Ectodermal cell (in vitro differentiated cells): ENCODE data around the gene TSPO.

Experiments
- H3K27ac ChIP-seq: 2 replicates; pipeline ENCODE4 v1.7.0; 2013; ENCODE audit warnings: mild to moderate bottlenecking, low read depth, low read length; ENCODE audit not compliant: insufficient read depth, poor library complexity, severe bottlenecking
- H3K27me3 ChIP-seq: 2 replicates; pipeline ENCODE4 v1.7.0; 2013; ENCODE audit warnings: mild to moderate bottlenecking, low read length; ENCODE audit not compliant: insufficient read depth, control insufficient read depth, poor library complexity, severe bottlenecking
- H3K36me3 ChIP-seq: one replicate; pipeline ENCODE4 v1.7.0; 2013; ENCODE audit warnings: low read length; ENCODE audit not compliant: control insufficient read depth, insufficient read depth
- H3K4me1 ChIP-seq: one replicate; pipeline ENCODE4 v1.7.0; 2013; ENCODE audit warnings: low read length; ENCODE audit not compliant: control insufficient read depth, insufficient read depth
- H3K4me3 ChIP-seq: 2 replicates; pipeline ENCODE4 v1.7.0; 2013; ENCODE audit warnings: low read depth, low read length, control low read depth; ENCODE audit not compliant: insufficient read depth
- H3K9me3 ChIP-seq: 2 replicates; pipeline ENCODE4 v1.7.0; 2013; ENCODE audit warnings: mild to moderate bottlenecking, low read length, moderate library complexity; ENCODE audit not compliant: control insufficient read depth
- WGBS, 2 experiments: methylation state at CpG; one replicate each; pipeline ENCODE4 v1.1.7; 2013; ENCODE audit warnings: missing lambda C conversion rate in 2 of 2; 5-methylcytosine and 5-hydroxymethylcytosine counted together

TSPO gene

DNA sequence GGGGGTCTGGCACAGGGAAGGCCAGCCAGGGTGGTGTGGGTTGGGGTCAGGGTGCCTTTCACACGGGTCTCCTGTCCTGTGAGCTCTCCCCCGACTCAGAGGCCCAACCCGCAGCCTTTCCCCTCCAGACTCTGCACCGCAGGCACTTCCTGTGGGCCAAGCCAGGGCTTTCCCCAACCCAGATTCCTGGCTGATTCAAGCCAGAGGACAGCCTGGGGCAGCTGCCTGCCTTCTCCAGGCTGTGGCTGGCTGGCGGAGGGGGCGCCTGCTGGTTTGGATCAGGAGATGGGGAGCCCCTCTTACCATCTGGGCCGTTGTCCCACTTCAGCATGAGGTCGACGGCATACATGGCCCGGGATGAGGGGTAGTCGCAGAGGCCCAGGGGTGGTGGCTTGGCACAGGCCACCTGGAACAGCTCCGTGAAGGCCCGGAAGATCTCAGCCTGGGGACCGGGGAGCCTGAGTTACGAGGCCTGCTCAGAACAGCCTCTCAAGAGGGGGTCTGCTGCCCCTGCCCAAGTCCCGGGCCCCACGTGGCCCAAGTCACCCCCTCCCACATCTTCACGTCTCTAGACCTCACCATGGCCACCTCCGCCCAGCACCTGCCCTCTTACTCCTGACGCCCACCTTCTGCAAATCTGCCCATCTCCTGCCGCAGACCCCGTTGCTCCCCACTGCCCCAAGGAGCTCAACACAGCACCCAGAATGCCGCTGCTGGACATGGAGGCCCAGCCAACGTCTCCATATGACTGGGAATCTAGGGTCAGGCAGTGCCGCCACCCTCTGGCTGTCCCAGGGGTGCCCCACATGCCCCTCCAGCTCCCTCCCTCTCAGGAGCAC, 17.3 kb downstream of the TSPO start:
- H3K4me1 ChIP-seq, result no peaks in the 10 kb centered on the region
- no peak overlapping the region for H3K4me3 ChIP-seq
- H3K27me3 ChIP-seq, result no peaks in the 10 kb centered on the region
- H3K36me3 ChIP-seq, result peaks cover 11% of the 10 kb centered on the region
- 95% methylated on average over 25 of the region's 25 CpGs for WGBS, 2 experiments
- no peak overlapping the region for H3K27ac ChIP-seq
- no peaks in the 10 kb centered on the region for H3K9me3 ChIP-seq

DNA sequence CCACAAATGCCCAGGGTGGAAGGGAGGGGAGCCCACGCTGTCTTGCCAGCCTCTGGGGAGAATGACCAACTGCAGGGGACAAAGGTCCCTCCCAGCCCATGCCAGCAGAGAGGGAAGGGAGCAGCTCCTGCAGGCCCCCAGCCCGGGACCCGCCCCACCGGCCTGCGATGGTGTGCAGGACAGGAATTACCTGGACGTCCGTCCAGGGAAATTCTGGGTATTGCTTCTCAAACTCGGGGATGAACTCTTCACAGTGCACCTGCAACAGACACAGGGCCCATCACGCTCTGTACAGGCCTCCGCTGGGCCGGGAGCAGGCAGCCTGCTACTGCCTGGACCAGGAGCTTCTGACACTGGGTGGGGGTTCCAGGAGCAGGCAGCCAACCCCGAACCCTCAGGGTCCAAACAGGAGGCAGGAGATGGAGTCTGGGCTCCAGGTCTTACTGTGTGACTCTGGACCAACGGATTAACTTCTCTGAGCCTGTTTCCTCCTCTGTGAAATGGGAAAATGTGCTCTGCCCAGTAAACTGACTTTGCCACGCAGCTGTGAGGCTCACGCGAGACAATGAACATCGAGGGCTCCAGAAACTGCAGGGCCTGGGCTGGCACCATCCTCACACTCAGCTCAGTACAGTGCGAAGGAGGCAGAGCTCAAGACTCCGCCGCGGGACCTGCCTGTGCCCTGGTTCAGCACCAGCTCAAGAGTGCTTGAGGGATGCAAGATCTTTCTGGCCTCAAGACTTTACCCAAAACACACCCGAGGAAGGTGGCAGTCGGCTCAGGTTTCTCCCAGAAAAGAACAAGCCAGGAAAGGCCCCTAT, 18.2 kb downstream of the TSPO start:
- no peak overlapping the region for H3K27ac ChIP-seq
- H3K27me3 ChIP-seq, result no peaks in the 10 kb centered on the region
- 92 to 93% methylated on average over 23 of the region's 23 CpGs for WGBS, 2 experiments

DNA sequence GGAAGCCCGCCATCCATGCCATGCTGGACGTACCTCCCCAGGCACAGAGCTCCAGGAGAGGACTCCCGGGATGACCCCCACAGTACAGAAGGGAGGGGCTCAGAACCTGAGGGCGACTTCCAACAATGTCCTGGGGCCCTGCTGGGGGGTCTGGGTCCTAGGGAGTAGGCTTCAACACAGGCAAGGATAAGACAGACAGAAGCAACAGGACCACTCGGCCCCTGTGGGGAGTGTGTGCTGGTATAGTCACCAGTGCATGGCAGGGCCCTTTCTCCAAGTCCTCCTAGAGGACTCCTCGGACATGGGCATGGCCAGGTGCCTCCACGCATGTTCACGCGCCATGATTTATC, 18.7 kb downstream of the TSPO start:
- H3K27ac ChIP-seq, result no peak overlapping the region
- H3K36me3 ChIP-seq, result peaks cover 24% of the 10 kb centered on the region
- 90 to 94% methylated on average over 9 of the region's 9 CpGs for WGBS, 2 experiments
- H3K27me3 ChIP-seq, result no peaks in the 10 kb centered on the region
- H3K9me3 ChIP-seq, result no peaks in the 10 kb centered on the region
- no peaks in the 10 kb centered on the region for H3K4me1 ChIP-seq
- H3K4me3 ChIP-seq, result no peak overlapping the region

More for the DNA sequence above, 18.2 kb downstream of the TSPO start:
- no peaks in the 10 kb centered on the region for H3K9me3 ChIP-seq
- peaks cover 19% of the 10 kb centered on the region for H3K36me3 ChIP-seq
- no peak overlapping the region for H3K4me3 ChIP-seq
- no peaks in the 10 kb centered on the region for H3K4me1 ChIP-seq

- H3K36me3 ChIP-seq, result peaks cover 25% of the 10 kb centered on the region
- 90 to 91% methylated on average over 14 of the region's 14 CpGs for WGBS, 2 experiments
- no peaks in the 10 kb centered on the region for H3K27me3 ChIP-seq
- H3K4me1 ChIP-seq, result no peaks in the 10 kb centered on the region
- H3K4me3 ChIP-seq, result no peak overlapping the region
- H3K27ac ChIP-seq, result no peak overlapping the region
- no peaks in the 10 kb centered on the region for H3K9me3 ChIP-seq
These were observed 19.7 kb downstream of the TSPO start for GRCh38 chr22:43171019-43171491.

- Histone ChIP-seq H3K4me3 (no peak overlapping the region), H3K27ac (no peak overlapping the region), H3K9me3 (no peaks in the 10 kb centered on the region), H3K4me1 (no peaks in the 10 kb centered on the region), H3K36me3 (peaks cover 25% of the 10 kb centered on the region), H3K27me3 (no peaks in the 10 kb centered on the region)
- WGBS, 2 experiments, result 95 to 96% methylated on average over 12 of the region's 12 CpGs
These were observed 20.2 kb downstream of the TSPO start for GRCh38 chr22:43171607-43172006.

GRCh38 chr22:43172191-43172590, 20.8 kb downstream of the TSPO start:
- Histone ChIP-seq H3K27me3 (no peaks in the 10 kb centered on the region), H3K36me3 (peaks cover 25% of the 10 kb centered on the region), H3K4me3 (no peak overlapping the region), H3K9me3 (no peaks in the 10 kb centered on the region), H3K27ac (no peak overlapping the region), H3K4me1 (no peaks in the 10 kb centered on the region)
- WGBS, 2 experiments, result 96% methylated on average over 19 of the region's 19 CpGs

DNA sequence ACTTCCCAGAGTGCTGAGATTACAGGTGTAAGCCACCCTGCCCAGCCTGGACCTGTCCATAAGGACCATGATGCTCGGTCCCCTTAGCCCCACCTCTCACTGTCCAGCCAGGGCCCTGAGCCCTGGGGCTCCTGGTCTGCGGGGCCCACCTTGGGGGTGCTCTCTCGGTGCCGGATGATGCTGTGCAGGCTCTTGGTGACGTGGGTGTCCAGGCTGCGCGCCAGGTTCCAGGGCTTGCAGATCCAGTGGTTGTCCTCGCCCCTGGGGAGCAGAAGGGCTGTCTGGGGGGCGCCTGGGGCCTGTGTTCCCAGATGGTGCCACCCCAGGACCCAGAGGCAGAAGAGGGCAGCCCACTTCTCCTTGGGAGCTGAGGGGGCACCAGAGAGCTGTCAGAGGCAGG, 22.2 kb downstream of the TSPO start:
- Histone ChIP-seq H3K36me3 (peaks cover 27% of the 10 kb centered on the region), H3K4me3 (no peak overlapping the region), H3K4me1 (no peaks in the 10 kb centered on the region), H3K27ac (no peak overlapping the region), H3K27me3 (no peaks in the 10 kb centered on the region), H3K9me3 (no peaks in the 10 kb centered on the region)
- 94 to 98% methylated on average over 9 of the region's 9 CpGs for WGBS, 2 experiments

GRCh38 chr22:43173976-43174720, 22.8 kb downstream of the TSPO start:
- Histone ChIP-seq H3K27ac (no peak overlapping the region), H3K4me1 (no peaks in the 10 kb centered on the region), H3K36me3 (peaks cover 33% of the 10 kb centered on the region), H3K9me3 (no peaks in the 10 kb centered on the region), H3K4me3 (no peak overlapping the region), H3K27me3 (no peaks in the 10 kb centered on the region)
- 96 to 97% methylated on average over 39 of the region's 39 CpGs for WGBS, 2 experiments

GRCh38 chr22:43174941-43175531, 23.7 kb downstream of the TSPO start:
- Histone ChIP-seq H3K4me1 (no peaks in the 10 kb centered on the region), H3K27ac (no peak overlapping the region), H3K27me3 (no peaks in the 10 kb centered on the region), H3K4me3 (no peak overlapping the region), H3K36me3 (peaks cover 40% of the 10 kb centered on the region), H3K9me3 (no peaks in the 10 kb centered on the region)
- WGBS, 2 experiments, result 92 to 94% methylated on average over 9 of the region's 9 CpGs
